Measurements from ENCODE around the gene XPO6.

DNA sequence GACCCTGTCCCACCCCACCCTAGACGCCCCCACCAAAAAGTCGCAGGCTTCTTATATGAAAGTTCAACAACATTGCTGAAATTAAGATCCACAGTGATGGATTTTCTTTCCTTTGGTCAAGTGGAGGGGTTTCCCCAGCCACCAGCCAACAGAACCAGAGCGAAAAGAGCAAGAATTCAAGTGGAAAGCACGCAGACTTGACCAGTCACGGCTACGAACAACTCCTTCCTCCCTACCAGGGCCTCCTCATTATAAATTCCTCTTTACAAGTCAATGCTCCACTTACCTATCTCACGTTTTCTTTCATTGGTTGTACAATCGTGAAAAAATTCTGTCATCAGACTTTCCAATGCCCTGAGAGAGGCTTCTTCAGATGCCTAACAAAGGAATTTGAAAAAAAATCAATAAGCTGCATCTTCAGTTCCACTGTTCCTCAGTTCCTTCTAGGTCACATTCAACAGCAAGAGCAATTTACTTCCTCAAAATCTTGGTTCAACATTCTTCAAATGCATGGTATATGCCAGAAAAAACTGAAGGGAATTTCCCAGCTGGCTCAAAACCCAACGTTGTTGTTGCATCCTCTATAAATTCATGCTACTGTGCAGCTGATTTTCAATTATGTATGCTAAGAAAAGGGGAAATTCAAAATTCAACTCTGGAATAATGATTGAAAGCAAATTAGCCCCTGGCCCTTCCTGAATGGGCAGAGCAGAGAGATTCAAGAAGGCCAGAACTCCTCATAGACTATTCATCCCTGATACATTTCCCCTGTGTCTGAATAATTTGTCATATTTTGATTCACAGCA lies 30.9 kb downstream of the XPO6 start:
- no peak for TF ChIP-seq KDM2A (CRISPR knock-in tag; IDR thresholded peaks at IDR 0.05; ENCODE audit: borderline replicate concordance, low read depth)
- no peak for TF ChIP-seq CBX2 (IDR thresholded peaks at IDR 0.05; ENCODE audit: low read depth, low read length)
- TF ChIP-seq CBX2 (CRISPR knock-in tag; IDR thresholded peaks at IDR 0.05; ENCODE audit: low read depth), result no peak
- no peak for TF ChIP-seq RBM22 (optimal IDR thresholded peaks at IDR 0.05; ENCODE audit: low read length)
- TF ChIP-seq NR1H2 (CRISPR knock-in tag; IDR thresholded peaks at IDR 0.05; ENCODE audit: borderline replicate concordance, low read depth), result no peak
- TF ChIP-seq ZNF780A (CRISPR knock-in tag; IDR thresholded peaks at IDR 0.05), result no peak
- no peak for TF ChIP-seq ARHGAP35 (CRISPR knock-in tag; IDR thresholded peaks at IDR 0.05; ENCODE audit: borderline replicate concordance)
- TF ChIP-seq, protein P1, sequence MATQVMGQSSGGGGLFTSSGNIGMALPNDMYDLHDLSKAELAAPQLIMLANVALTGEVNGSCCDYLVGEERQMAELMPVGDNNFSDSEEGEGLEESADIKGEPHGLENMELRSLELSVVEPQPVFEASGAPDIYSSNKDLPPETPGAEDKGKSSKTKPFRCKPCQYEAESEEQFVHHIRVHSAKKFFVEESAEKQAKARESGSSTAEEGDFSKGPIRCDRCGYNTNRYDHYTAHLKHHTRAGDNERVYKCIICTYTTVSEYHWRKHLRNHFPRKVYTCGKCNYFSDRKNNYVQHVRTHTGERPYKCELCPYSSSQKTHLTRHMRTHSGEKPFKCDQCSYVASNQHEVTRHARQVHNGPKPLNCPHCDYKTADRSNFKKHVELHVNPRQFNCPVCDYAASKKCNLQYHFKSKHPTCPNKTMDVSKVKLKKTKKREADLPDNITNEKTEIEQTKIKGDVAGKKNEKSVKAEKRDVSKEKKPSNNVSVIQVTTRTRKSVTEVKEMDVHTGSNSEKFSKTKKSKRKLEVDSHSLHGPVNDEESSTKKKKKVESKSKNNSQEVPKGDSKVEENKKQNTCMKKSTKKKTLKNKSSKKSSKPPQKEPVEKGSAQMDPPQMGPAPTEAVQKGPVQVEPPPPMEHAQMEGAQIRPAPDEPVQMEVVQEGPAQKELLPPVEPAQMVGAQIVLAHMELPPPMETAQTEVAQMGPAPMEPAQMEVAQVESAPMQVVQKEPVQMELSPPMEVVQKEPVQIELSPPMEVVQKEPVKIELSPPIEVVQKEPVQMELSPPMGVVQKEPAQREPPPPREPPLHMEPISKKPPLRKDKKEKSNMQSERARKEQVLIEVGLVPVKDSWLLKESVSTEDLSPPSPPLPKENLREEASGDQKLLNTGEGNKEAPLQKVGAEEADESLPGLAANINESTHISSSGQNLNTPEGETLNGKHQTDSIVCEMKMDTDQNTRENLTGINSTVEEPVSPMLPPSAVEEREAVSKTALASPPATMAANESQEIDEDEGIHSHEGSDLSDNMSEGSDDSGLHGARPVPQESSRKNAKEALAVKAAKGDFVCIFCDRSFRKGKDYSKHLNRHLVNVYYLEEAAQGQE (IDR thresholded peaks at IDR 0.05; ENCODE audit: borderline replicate concordance in 1 of 2, low read depth in 1 of 2, low read length in 2 of 2), result no peak
- TF ChIP-seq ZNF274 (CRISPR knock-in tag; IDR thresholded peaks at IDR 0.05), result no peak
- no peak for TF ChIP-seq NFYC (CRISPR knock-in tag; IDR thresholded peaks at IDR 0.05)
- no peak for TF ChIP-seq ZNF605 (CRISPR knock-in tag; IDR thresholded peaks at IDR 0.05)
- no peak for TF ChIP-seq KLF16 (CRISPR knock-in tag; IDR thresholded peaks at IDR 0.05)
- TF ChIP-seq, protein P2, sequence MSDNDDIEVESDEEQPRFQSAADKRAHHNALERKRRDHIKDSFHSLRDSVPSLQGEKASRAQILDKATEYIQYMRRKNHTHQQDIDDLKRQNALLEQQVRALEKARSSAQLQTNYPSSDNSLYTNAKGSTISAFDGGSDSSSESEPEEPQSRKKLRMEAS (IDR thresholded peaks at IDR 0.05), result no peak
- TF ChIP-seq, protein P3, sequence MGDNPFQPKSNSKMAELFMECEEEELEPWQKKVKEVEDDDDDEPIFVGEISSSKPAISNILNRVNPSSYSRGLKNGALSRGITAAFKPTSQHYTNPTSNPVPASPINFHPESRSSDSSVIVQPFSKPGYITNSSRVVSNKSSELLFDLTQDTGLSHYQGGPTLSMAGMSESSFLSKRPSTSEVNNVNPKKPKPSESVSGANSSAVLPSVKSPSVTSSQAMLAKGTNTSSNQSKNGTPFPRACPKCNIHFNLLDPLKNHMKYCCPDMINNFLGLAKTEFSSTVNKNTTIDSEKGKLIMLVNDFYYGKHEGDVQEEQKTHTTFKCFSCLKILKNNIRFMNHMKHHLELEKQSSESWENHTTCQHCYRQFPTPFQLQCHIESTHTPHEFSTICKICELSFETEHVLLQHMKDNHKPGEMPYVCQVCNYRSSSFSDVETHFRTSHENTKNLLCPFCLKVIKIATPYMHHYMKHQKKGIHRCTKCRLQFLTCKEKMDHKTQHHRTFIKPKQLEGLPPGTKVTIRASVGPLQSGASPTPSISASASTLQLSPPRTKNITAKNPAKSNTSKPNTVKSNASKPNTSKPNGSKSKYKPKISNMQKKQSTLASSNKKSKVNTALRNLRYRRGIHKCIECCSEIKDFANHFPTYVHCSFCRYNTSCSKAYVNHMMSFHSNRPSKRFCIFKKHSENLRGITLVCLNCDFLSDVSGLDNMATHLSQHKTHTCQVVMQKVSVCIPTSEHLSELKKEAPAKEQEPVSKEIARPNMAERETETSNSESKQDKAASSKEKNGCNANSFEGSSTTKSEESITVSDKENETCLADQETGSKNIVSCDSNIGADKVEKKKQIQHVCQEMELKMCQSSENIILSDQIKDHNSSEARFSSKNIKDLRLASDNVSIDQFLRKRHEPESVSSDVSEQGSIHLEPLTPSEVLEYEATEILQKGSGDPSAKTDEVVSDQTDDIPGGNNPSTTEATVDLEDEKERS (CRISPR knock-in tag; IDR thresholded peaks at IDR 0.05), result no peak
- TF ChIP-seq, protein P4, sequence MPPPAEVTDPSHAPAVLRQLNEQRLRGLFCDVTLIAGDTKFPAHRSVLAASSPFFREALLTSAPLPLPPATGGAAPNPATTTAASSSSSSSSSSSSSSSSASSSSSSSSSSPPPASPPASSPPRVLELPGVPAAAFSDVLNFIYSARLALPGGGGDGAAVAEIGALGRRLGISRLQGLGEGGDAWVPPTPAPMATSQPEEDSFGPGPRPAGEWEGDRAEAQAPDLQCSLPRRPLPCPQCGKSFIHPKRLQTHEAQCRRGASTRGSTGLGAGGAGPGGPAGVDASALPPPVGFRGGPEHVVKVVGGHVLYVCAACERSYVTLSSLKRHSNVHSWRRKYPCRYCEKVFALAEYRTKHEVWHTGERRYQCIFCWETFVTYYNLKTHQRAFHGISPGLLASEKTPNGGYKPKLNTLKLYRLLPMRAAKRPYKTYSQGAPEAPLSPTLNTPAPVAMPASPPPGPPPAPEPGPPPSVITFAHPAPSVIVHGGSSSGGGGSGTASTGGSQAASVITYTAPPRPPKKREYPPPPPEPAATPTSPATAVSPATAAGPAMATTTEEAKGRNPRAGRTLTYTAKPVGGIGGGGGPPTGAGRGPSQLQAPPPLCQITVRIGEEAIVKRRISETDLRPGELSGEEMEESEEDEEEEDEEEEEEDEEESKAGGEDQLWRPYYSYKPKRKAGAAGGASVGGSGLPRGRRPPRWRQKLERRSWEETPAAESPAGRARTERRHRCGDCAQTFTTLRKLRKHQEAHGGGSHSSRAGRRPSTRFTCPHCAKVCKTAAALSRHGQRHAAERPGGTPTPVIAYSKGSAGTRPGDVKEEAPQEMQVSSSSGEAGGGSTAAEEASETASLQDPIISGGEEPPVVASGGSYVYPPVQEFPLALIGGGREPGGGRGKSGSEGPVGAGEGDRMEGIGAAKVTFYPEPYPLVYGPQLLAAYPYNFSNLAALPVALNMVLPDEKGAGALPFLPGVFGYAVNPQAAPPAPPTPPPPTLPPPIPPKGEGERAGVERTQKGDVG (CRISPR knock-in tag; IDR thresholded peaks at IDR 0.05; ENCODE audit: borderline replicate concordance), result no peak
